ENCODE results near the gene RPL27.
"Not testable (repeated sequence)": the region's sequence is repeated elsewhere in the genome, so short reads cannot be mapped to it uniquely, and the experiment has no call there.

The RPL27 gene

GRCh38 chr17:42997984-42998938 is at the start of gene RPL27:
Gene RPL27 (plus strand): TSS chr17:42998419. CDS start chr17:42998751, 332 bp downstream.
- H3K27me3 Mint-ChIP-seq = no peaks in the 10 kb centered on the region
- H3K4me1 Mint-ChIP-seq = peaks cover 24% of the 10 kb centered on the region
- H3K27ac Mint-ChIP-seq = peak within 1 kb of the TSS; percentile 99
- H3K36me3 Mint-ChIP-seq = peaks cover 16% of the 10 kb centered on the region
- peak within 1 kb of the TSS; percentile 98 for H3K4me3 Mint-ChIP-seq
- H3K9me3 Mint-ChIP-seq = no peaks in the 10 kb centered on the region

- Mint-ChIP-seq H3K27ac (no peak overlapping the region), H3K9me3 (no peaks in the 10 kb centered on the region), H3K36me3 (peaks cover 23% of the 10 kb centered on the region)
Observed at GRCh38 chr17:42950044-42950783, 48.0 kb upstream of the RPL27 start.

GRCh38 chr17:42953669-42954068 is 44.5 kb upstream of the RPL27 start:
- Mint-ChIP-seq H3K27me3 (no peaks in the 10 kb centered on the region), H3K9me3 (no peaks in the 10 kb centered on the region), H3K4me3 (no peak overlapping the region), H3K36me3 (peaks cover 26% of the 10 kb centered on the region), H3K27ac (no peak overlapping the region), H3K4me1 (no peaks in the 10 kb centered on the region)

More at GRCh38 chr17:42950044-42950783, 48.0 kb upstream of the RPL27 start:
- no peak overlapping the region for H3K4me3 Mint-ChIP-seq
- no peaks in the 10 kb centered on the region for H3K4me1 Mint-ChIP-seq
- no peaks in the 10 kb centered on the region for H3K27me3 Mint-ChIP-seq

- Mint-ChIP-seq H3K4me3 (peak within 1 kb of the TSS; percentile 89), H3K27ac (peak within 1 kb of the TSS; percentile 97), H3K9me3 (no peaks in the 10 kb centered on the region), H3K4me1 (peaks cover 20% of the 10 kb centered on the region), H3K36me3 (peaks cover 7% of the 10 kb centered on the region), H3K27me3 (no peaks in the 10 kb centered on the region)
Observed at GRCh38 chr17:42964161-42964932, 33.9 kb upstream of the RPL27 start, which contains the start of gene AARSD1. Gene AARSD1 (minus strand): TSS chr17:42964454. CDS start chr17:42964440, 14 bp downstream.

GRCh38 chr17:42967925-42968324 is 30.3 kb upstream of the RPL27 start:
- Mint-ChIP-seq H3K4me3 (no peak overlapping the region), H3K27ac (no peak overlapping the region), H3K4me1 (peaks cover 13% of the 10 kb centered on the region), H3K27me3 (no peaks in the 10 kb centered on the region), H3K36me3 (peaks cover 5% of the 10 kb centered on the region), H3K9me3 (no peaks in the 10 kb centered on the region)

GRCh38 chr17:42969001-42969581 is 29.1 kb upstream of the RPL27 start:
- no peaks in the 10 kb centered on the region for H3K27me3 Mint-ChIP-seq
- no peaks in the 10 kb centered on the region for H3K9me3 Mint-ChIP-seq
- H3K4me1 Mint-ChIP-seq = peaks cover 5% of the 10 kb centered on the region
- H3K4me3 Mint-ChIP-seq = no peak overlapping the region
- peak overlapping the region; percentile 65 for H3K27ac Mint-ChIP-seq
- no peaks in the 10 kb centered on the region for H3K36me3 Mint-ChIP-seq

- Mint-ChIP-seq H3K36me3 (no peaks in the 10 kb centered on the region), H3K27me3 (no peaks in the 10 kb centered on the region), H3K27ac (no peak overlapping the region), H3K4me1 (no peaks in the 10 kb centered on the region), H3K4me3 (no peak overlapping the region), H3K9me3 (no peaks in the 10 kb centered on the region)
Observed at GRCh38 chr17:42971589-42971988, 26.6 kb upstream of the RPL27 start.

GRCh38 chr17:42973323-42973722 is 24.9 kb upstream of the RPL27 start:
- H3K4me1 Mint-ChIP-seq, H3K36me3 Mint-ChIP-seq, H3K4me3 Mint-ChIP-seq, H3K9me3 Mint-ChIP-seq, H3K27ac Mint-ChIP-seq, H3K27me3 Mint-ChIP-seq: not testable (repeated sequence)

GRCh38 chr17:42975265-42975664 is 23.0 kb upstream of the RPL27 start:
- Mint-ChIP-seq H3K27ac (no peak overlapping the region), H3K4me1 (peaks cover 11% of the 10 kb centered on the region), H3K9me3 (no peaks in the 10 kb centered on the region), H3K4me3 (no peak overlapping the region), H3K27me3 (no peaks in the 10 kb centered on the region), H3K36me3 (no peaks in the 10 kb centered on the region)

- H3K27me3 Mint-ChIP-seq, H3K9me3 Mint-ChIP-seq, H3K36me3 Mint-ChIP-seq, H3K4me3 Mint-ChIP-seq, H3K27ac Mint-ChIP-seq: not testable (repeated sequence)
- peaks cover 14% of the 10 kb centered on the region for H3K4me1 Mint-ChIP-seq
Observed at GRCh38 chr17:42975701-42976100, 22.5 kb upstream of the RPL27 start.

GRCh38 chr17:42979511-42980273 is 18.5 kb upstream of the RPL27 start, which contains the start of gene PTGES3L:
Gene PTGES3L (minus strand): TSS chr17:42980080. CDS start chr17:42980053, 27 bp downstream.
- peaks cover 6% of the 10 kb centered on the region for H3K36me3 Mint-ChIP-seq
- no peaks in the 10 kb centered on the region for H3K27me3 Mint-ChIP-seq
- no peaks in the 10 kb centered on the region for H3K9me3 Mint-ChIP-seq
- H3K27ac Mint-ChIP-seq = peak within 1 kb of the TSS; percentile 99
- peaks cover 34% of the 10 kb centered on the region for H3K4me1 Mint-ChIP-seq
- H3K4me3 Mint-ChIP-seq = peak within 1 kb of the TSS; percentile 99

GRCh38 chr17:42980274-42980765 is 17.9 kb upstream of the RPL27 start, which contains the start of gene RUNDC1:
Gene RUNDC1 (plus strand): TSS chr17:42980565. CDS start chr17:42980577, 12 bp downstream.
- Mint-ChIP-seq H3K4me3 (peak within 1 kb of the TSS; percentile 99), H3K36me3 (peaks cover 8% of the 10 kb centered on the region), H3K4me1 (peaks cover 38% of the 10 kb centered on the region), H3K27me3 (no peaks in the 10 kb centered on the region), H3K9me3 (no peaks in the 10 kb centered on the region), H3K27ac (peak within 1 kb of the TSS; percentile 99)

- Mint-ChIP-seq H3K27me3 (no peaks in the 10 kb centered on the region), H3K4me1 (peaks cover 43% of the 10 kb centered on the region)
Observed at GRCh38 chr17:42980766-42981397, 17.3 kb upstream of the RPL27 start.

GRCh38 chr17:42982266-42982665 is 16.0 kb upstream of the RPL27 start:
- Mint-ChIP-seq H3K36me3 (peaks cover 8% of the 10 kb centered on the region), H3K4me1 (peaks cover 44% of the 10 kb centered on the region), H3K27me3 (no peaks in the 10 kb centered on the region), H3K9me3 (no peaks in the 10 kb centered on the region), H3K4me3 (peak overlapping the region; percentile 96), H3K27ac (peak overlapping the region; percentile 68)

More at GRCh38 chr17:42980766-42981397, 17.3 kb upstream of the RPL27 start:
- Mint-ChIP-seq H3K4me3 (peak overlapping the region; percentile 96), H3K27ac (peak overlapping the region; percentile 90), H3K9me3 (no peaks in the 10 kb centered on the region), H3K36me3 (peaks cover 8% of the 10 kb centered on the region)

All from activated naive CD4-positive, alpha-beta T cell treated with anti-CD3 and anti-CD28 coated beads, Interleukin-2, amount 50 U/mL, for 24 hours (primary cell).